ENCODE results near the gene FITM1.
A peak's percentile ranks its signal among the peaks of the same experiment; 100 is the strongest.

FITM1 gene

DNA sequence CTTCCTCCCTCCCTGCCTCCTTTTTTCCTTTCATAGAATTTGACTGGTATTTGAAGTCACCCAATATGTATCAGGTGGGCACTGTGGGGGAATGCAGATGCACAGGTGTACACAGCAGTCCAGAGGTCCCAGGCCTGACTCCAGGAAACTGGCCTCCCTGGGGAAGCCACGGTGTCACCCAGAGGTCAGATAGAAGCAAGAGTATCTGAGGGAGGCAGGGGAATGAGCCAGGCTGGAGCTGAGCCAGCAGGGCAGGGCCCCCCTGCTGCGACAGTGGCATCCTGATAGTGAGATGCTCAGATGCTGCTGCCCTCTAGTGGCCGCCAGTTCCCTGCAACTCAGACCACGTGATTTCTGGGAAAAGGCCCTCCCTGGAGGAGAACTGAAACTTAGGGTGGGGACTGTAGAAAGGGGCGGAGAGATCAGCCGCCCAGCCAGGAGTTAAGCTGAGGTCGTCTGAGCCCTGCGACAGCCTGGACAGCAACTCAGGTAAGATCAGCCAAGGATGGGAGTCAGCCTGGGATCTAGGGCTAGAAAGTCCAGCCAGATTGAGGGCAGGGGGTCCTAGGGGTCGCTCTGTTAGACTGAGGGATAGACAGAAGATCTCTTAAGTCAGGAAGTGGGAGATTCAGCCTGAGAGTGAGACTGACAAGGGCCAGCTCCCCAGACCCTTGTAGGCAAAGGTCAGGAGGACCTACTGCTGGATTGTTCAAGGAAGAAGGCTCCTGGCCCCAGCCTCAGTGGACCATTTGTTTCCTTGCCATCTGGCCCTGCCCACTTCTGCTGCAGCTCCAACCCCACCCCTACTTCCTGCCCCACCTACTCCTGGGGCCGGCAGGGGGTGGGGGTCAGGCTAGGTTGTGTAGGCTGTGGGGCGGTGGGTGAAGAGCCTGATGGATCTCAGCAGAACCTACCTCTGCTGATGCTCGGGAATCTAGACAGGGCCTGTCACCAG lies 30.7 kb downstream of the FITM1 start, which contains the start of gene IRF9:
Gene IRF9 (plus strand): TSS at position 416 of the 955 bp plus-strand sequence. CDS start 880 bp downstream, outside the sequence.
- peak; percentile 96 for DNase-seq (ENCODE audit: low read depth)

GRCh38 chr14:24162093-24162492 lies 31.6 kb downstream of the FITM1 start:
- DNase-seq (ENCODE audit: low read depth): no peak

DNA sequence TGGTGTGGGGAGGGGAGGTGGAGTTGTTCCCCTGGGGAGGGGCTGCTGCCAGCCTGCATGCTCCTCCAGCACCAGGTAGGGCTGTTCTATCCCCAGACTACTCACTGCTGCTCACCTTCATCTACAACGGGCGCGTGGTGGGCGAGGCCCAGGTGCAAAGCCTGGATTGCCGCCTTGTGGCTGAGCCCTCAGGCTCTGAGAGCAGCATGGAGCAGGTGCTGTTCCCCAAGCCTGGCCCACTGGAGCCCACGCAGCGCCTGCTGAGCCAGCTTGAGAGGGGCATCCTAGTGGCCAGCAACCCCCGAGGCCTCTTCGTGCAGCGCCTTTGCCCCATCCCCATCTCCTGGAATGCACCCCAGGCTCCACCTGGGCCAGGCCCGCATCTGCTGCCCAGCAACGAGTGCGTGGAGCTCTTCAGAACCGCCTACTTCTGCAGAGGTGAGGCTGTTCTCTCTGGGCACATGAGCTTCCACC lies 34.1 kb downstream of the FITM1 start:
- no peak for DNase-seq (ENCODE audit: low read depth)

- DNase-seq (ENCODE audit: low read depth): no peak
Observed at GRCh38 chr14:24165785-24166184, 35.3 kb downstream of the FITM1 start.

DNA sequence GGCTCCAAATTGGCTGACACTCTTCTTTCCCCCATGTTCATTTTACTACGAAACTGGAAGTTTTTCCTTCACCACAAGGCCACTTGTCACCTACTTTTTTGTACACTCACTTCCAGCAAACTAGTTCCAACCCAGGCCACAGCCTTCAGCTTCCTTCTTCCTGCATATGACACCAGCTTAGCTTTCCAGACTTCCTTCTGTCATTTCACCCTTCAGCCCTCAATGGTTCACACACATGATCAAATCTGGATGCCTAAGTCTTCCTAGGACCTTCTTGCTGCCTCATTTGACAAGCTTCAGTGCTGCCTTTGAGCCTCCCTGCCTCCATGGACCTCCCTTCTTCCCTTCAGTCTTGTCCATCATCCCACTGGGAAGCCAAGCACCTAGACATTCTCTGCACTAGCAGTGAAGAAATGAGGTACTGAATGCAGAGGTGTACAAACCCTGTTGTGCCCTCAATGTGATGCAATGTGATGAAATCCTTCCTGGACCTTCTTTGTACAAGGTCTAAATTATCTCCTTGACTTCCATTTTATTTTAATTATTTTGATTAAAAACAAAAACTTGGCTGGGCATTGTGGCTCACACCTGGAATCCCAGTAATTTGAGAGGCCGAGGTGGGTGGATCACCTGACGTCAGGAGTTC lies 37.1 kb downstream of the FITM1 start:
- DNase-seq (ENCODE audit: low read depth): no peak

- DNase-seq (ENCODE audit: low read depth): no peak
Observed at GRCh38 chr14:24171422-24172260, 41.2 kb downstream of the FITM1 start, which contains the start of gene REC8. REC8 (plus strand) TSS chr14:24172080; CDS start chr14:24172553, 473 bp downstream.

DNA sequence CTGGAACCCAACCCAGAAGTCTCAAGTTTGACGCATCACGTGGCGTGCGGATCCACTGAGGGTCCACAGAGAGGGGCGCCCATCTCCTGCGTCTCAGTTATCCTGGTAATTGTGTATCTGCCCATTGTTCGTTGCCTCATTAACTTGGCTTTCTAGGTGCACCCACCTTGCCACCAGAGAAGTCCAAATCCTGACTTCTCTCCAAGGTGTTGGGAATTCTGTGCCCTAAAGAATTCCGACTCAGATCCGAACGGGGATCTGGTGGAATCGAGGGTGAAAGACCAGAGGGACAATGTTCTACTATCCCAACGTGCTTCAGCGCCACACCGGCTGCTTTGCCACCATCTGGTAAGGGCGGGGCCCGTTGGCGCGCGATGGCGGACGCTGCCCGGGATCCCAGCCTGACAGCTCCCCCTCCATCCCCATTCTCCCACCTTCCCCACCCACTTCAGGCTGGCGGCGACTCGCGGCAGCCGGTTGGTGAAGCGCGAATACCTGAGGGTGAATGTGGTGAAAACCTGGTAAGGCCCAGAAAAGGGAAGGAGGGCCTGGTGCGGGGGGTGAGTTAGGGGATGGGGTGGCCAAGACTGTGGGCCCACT lies 41.9 kb downstream of the FITM1 start:
- no peak for DNase-seq (ENCODE audit: low read depth)

- DNase-seq (ENCODE audit: low read depth): no peak
Observed at GRCh38 chr14:24172871-24173281, 42.4 kb downstream of the FITM1 start.

DNA sequence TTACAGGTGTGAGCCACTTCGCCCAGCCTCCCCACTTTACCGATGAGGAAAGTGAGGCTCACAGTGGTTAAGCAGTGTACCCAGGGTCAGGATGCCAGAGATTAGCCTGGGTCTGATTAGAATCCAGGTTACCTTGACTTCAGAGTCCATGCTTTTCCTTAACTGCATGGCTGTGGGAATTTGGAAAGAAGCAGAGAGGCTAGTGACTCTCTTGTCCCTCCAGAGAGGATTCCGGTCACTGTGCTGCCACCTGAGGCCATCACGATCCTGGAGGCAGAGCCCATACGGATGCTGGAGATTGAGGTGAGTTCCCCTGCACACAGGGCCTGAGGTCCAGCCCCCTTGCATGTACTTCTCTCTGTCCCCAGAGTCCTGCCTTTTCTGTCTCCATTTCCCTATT lies 46.1 kb downstream of the FITM1 start:
- DNase-seq (ENCODE audit: low read depth): no peak

- DNase-seq (ENCODE audit: low read depth): no peak
Observed at GRCh38 chr14:24177041-24177825, 46.8 kb downstream of the FITM1 start.

DNA sequence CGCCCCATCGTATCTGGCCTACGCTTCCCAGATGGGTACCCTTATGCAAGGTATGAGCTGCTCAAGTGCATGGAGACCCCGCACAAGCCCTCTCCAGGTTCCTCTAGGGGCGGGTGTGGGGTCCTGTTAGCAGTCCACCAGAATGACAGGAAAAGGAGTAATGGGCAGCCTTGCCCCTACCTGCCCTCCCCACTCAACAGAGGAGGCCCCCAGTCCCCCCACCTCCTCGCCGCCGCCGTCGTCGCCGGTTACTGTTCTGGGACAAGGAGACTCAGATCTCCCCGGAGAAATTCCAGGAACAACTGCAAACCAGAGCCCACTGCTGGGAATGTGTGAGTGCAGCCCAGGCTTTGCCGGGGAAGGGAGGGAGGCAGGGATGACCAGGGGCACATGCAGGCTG lies 47.4 kb downstream of the FITM1 start:
- DNase-seq (ENCODE audit: low read depth): no peak

GRCh38 chr14:24178399-24179178 lies 48.1 kb downstream of the FITM1 start:
- DNase-seq (ENCODE audit: low read depth): no peak

- DNase-seq (ENCODE audit: low read depth): no peak
Observed at GRCh38 chr14:24179294-24179960, 49.0 kb downstream of the FITM1 start.

GRCh38 chr14:24179961-24180796 lies 49.7 kb downstream of the FITM1 start:
- no peak for DNase-seq (ENCODE audit: low read depth)

GRCh38 chr14:24181371-24182077 lies 51.1 kb downstream of the FITM1 start:
- DNase-seq (ENCODE audit: low read depth): no peak

All from stimulated activated CD8-positive, alpha-beta memory T cell treated with anti-CD3 and anti-CD28 coated beads, Interleukin-15, amount 100 ng/mL, for 24 hours (primary cell).